ENCODE measurements around the gene SCUBE1.

The SCUBE1 gene

GRCh38 chr22:43200031-43200430, 143.1 kb downstream of the SCUBE1 start:
- TF ChIP-seq CTCF (IDR thresholded peaks at IDR 0.05; ENCODE audit: extremely low read depth, insufficient read depth, missing control alignments): no peak
- in situ Hi-C loops (cut with MboI; ENCODE audit: low pct_unique_long_range_greater_than_20kb, low sequenced_read_pairs, unreplicated experiment): no loop called here
- no peak for DNase-seq (ENCODE audit: low spot score)

GRCh38 chr22:43199541-43199940, 143.6 kb downstream of the SCUBE1 start:
- no peak for TF ChIP-seq CTCF (IDR thresholded peaks at IDR 0.05; ENCODE audit: extremely low read depth, insufficient read depth, missing control alignments)
- no peak for DNase-seq (ENCODE audit: low spot score)
- in situ Hi-C loops (cut with MboI; ENCODE audit: low pct_unique_long_range_greater_than_20kb, low sequenced_read_pairs, unreplicated experiment): no loop called here

GRCh38 chr22:43198936-43199335, 144.2 kb downstream of the SCUBE1 start:
- DNase-seq (ENCODE audit: low spot score): no peak
- in situ Hi-C loops (cut with MboI; ENCODE audit: low pct_unique_long_range_greater_than_20kb, low sequenced_read_pairs, unreplicated experiment): no loop called here
- no peak for TF ChIP-seq CTCF (IDR thresholded peaks at IDR 0.05; ENCODE audit: extremely low read depth, insufficient read depth, missing control alignments)

GRCh38 chr22:43198126-43198525, 145.0 kb downstream of the SCUBE1 start:
- in situ Hi-C loops (cut with MboI; ENCODE audit: low pct_unique_long_range_greater_than_20kb, low sequenced_read_pairs, unreplicated experiment): no loop called here
- DNase-seq (ENCODE audit: low spot score): no peak
- TF ChIP-seq CTCF (IDR thresholded peaks at IDR 0.05; ENCODE audit: extremely low read depth, insufficient read depth, missing control alignments): no peak

- in situ Hi-C loops (cut with MboI; ENCODE audit: low pct_unique_long_range_greater_than_20kb, low sequenced_read_pairs, unreplicated experiment): no loop called here
- DNase-seq (ENCODE audit: low spot score): no peak
- TF ChIP-seq CTCF (IDR thresholded peaks at IDR 0.05; ENCODE audit: extremely low read depth, insufficient read depth, missing control alignments): no peak
Measured at GRCh38 chr22:43197271-43197941, 145.8 kb downstream of the SCUBE1 start.

GRCh38 chr22:43191831-43192230, 151.3 kb downstream of the SCUBE1 start:
- no peak for TF ChIP-seq CTCF (IDR thresholded peaks at IDR 0.05; ENCODE audit: extremely low read depth, insufficient read depth, missing control alignments)
- DNase-seq (ENCODE audit: low spot score): no peak
- in situ Hi-C loops (cut with MboI; ENCODE audit: low pct_unique_long_range_greater_than_20kb, low sequenced_read_pairs, unreplicated experiment): no loop called here

Measured in GM13977 (cell line).